HG03025 (cell line): ENCODE results near the gene IL22RA2.
A peak's percentile ranks its signal among the peaks of the same experiment; 100 is the strongest.

Source experiments
- ATAC-seq: cut with Tn5 transposase; IDR thresholded peaks from one replicate; pipeline ENCODE4 v1.9.1; 2021; ENCODE audit warnings: mild to moderate bottlenecking, moderate library complexity; ENCODE audit not compliant: unreplicated experiment, low FRiP score

Gene IL22RA2

DNA sequence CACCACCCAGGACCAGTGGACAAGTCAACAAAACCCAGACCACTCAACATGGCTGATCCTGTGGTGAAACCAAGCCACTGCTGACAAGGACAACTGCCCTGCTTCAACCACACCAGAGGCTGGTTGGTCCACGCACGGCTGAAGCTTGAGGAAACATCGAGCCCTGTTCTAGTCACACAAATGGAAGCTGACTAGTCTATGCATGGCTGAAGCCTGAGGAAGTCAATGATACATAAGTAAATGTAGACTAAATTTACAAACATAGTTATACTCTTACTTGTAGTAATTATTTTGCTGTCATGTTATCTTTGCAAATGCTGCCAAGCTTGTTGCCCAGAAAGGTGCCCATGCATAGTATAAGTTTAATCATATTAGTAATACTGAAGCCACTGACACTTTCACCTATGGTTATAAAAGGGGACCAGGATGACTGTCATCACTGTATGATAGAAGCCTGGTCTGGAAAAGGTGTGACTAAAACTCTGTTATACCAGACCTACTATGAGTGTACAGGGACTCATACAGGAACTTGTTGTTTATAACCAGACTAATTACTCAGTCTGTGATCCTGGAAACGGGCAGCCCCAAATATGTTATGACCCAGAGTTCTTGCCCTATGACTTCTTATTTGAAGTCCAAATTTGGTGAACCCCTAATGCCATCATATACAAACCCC is 5.6 kb downstream of the IL22RA2 start:
- no peak for ATAC-seq

DNA sequence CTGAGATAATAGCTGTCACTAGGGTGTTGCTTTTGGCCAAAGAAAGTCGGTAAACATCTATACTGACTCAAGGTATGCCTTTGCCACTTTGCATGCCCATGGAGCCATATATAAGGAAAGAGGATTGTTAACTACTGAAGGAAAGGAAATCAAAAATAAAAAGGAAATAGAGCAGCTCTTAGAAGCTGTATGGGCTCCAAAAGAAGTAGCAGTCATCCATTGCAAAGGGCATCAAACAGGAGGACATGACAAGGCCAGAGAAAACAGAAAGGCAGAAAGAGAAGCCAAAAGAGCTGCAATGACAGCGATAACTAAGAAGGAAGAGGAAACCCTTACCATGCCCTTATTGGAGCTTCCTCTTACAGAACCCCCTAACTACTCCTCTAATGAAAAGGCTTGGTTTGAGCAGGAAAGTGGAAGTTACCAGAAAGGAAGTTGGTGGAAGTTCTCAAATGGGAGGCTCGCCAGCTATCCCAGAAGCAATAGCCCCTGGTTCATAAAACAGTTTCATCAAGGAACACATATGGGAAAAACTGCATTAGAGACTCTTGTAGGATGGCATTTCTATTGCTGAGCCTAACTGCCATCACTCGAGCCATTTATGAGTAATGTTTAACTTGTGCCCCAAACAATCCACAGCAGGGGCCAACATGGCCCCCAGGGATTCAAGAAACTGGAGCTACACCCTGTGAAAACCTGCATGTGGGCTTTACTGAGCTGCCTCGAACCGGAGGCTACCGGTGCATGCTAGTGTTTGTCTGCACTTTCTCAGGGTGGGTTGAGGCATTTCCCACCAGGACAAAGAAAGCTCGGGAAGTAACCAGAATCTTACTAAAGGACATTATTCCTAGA is 7.0 kb downstream of the IL22RA2 start:
- no peak for ATAC-seq

DNA sequence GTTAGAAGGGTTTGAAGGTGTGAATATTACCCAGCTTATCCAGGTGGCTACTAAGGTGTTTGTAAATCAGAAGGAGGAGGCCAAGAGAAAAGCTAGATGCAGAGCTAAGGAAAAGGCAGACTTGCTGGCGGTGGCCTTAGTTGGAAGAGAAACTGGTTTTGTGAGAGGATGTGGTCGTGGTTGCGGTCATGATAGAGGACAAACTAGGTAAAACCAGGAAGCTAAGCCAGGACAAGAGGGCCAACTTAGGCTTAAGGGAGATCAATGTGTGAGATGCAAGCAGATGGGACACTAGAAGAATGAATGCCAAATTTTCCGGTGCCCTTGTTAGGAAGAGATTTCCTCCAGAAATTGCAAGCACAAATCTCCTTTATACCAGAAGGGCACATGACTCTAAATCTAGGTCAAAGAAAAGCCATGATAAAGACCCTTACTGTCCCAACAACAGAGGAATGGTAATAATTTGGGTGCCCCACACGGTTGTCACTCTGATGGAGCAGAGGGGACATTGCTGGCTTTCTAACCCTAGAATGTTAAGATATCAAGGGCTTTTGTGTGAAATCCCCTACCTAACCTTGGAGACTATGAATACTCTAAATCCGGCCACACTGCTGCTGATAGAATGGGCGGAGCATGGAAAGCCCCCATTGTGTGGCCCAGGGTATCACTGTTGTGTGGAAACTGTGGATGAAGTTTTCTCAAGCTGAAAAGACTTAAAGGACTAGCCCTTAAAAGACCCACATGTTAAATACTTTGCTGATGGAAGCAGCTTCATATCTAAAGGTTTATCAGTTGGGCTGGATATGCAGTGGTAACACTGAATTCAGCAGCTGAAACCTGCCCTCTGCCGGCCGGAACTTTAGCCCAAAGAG is 7.8 kb downstream of the IL22RA2 start:
- peak; percentile 49 for ATAC-seq

- no peak for ATAC-seq
These were observed 9.6 kb downstream of the IL22RA2 start for GRCh38 chr6:137163732-137164318.

GRCh38 chr6:137162692-137163306 is 10.6 kb downstream of the IL22RA2 start:
- no peak for ATAC-seq

- ATAC-seq = no peak
These were observed 11.5 kb downstream of the IL22RA2 start for GRCh38 chr6:137161949-137162348.

DNA sequence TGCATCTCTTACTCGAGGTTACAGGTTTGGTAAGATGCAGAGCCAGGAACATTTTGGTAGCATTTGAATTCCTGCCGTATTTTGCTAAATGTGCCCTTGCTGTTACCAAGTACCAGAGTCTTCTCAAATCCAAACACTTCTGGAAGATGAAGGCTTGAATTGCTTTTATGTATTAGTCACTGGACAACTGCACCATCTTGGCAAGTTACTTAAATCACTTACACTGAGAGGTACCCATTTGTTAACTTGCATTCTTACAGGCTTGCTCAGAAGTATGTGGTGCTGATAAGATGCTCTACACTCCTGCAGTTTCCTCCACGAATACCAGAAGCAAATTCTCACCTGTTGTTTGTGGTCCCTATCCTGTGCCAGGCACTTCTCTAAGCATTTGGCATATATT is 12.7 kb downstream of the IL22RA2 start:
- no peak for ATAC-seq

GRCh38 chr6:137159912-137160311 is 13.5 kb downstream of the IL22RA2 start:
- ATAC-seq = no peak

GRCh38 chr6:137157601-137158000 is 15.8 kb downstream of the IL22RA2 start:
- no peak for ATAC-seq

DNA sequence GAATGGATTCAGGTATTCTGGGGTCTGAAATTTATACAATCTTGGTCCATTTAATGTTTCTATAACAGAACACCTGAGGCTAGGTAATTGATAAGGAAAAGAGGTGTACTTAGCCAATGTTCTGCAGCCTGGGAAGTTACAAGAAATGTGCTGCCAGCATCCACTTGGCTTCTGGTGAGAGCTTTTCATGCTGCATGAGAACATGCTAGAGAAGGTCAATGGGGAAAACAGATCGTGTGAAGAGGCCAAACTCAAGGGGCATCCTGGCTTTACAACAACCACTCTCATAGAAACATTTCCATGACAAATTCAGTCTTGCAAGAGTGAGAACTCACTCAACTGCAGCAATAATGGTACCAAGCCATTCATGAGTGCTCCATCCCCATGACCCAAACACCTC is 16.8 kb downstream of the IL22RA2 start:
- ATAC-seq = no peak

DNA sequence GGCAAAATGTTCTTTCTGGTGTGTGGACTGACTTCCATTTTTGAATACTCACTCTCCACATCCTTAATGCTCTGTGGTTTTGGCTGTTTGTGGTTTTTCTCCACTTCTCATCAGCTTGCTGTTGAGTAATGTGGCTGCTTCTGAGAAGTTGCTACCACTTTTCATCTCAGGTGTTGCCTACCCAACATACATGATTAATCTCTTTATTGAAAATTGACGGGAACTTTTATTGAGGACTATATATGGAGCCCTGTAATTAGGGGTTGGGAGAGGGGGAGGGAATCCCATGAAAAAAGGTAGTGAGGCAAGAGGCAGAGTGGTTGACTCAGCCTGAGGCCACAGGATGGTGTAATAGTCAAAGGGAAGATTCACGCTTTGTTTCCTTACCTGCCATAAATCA is 17.6 kb downstream of the IL22RA2 start:
- ATAC-seq = no peak

- no peak for ATAC-seq
These were observed 23.4 kb downstream of the IL22RA2 start for GRCh38 chr6:137150072-137150471.

DNA sequence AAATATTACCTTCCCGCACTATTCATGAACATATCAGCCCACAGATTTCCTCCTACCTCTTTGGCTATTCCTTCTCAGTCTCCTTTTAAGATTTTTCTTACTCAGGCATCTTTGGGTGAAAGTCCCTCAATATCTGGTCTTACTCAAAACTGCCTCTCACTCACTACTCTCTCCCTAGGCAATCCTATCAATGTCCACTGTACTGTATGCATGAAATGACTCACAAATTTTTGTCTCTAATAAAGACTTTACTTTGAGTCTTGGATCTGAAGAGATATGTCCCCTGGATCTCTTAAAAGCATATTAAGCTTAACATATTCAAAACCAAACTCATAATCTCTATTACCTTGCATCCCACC is 24.4 kb downstream of the IL22RA2 start:
- ATAC-seq = no peak

- ATAC-seq = no peak
These were observed 25.0 kb downstream of the IL22RA2 start for GRCh38 chr6:137148306-137149034.

DNA sequence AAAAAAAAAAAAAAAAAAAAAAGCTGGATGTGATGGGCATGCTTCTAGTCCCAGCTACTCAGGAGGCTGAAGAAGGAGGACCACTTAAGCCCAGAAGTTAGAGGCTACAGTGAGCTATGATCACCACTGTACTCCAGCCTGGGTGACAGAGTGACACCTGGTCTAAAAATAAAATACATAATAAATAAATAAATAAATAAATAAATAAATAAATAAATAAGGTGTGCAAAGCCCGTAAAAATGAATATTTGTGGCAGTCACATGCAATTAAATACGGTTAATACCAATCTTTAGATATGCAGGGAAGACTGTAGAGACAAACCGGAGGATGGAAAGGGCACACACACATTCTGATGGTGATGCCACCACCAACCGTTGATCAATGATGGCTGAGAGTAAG is 26.2 kb downstream of the IL22RA2 start:
- ATAC-seq = no peak

DNA sequence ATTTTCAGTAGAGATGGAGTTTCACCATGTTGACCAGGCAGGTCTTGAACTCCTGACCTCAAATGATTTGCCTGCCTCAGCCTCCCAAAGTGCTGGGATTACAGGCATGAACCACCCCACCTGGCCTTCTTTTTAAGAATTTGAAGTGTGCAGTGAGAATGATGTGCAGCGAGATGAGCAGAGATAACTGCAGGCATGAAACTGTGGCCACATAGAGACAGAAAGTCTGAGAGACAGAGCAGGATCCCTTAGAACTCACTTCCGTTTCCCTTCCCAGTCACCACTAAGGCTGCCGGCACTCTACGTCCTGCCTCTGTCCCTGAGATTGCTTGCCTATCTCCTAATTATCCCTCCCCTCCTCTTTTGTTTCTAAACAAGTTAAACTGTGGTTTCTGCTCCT is 27.2 kb downstream of the IL22RA2 start:
- ATAC-seq = no peak

- no peak for ATAC-seq
These were observed 28.0 kb downstream of the IL22RA2 start for GRCh38 chr6:137145421-137145820.

DNA sequence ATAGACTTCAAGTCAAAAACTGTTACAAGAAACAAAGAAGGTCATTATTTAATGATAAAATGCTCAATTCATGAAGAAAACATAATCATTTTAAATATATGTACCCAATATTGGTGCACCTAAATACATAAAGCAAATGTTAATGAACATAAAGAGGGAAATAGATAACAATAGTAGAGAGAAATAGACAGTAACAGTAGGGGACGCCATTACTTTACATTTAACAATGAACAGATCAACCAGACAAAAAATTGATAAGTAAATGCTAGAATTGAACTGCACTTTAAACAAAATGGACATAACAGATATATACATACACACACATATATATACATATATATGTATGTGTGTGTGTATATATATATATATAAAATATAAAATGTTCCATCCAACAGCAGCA is 37.4 kb downstream of the IL22RA2 start:
- ATAC-seq = no peak

DNA sequence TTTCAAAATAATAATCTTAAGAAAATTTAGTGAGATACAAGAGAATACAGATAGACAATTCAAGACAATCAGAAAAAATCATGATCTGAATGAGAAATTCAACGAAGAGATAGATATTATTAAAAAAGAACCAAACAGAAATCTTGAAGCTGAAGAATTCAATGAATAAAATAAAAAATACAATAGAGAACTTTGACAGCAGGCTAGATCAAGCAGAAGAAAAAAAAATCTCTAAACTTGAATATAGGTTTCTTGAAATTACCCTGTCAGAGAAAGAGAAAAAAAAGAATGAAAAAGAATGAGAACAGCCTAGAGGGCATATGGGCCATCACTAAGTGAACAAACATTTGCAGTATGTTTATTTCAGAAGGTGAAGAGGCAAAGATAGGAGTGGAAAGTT is 39.0 kb downstream of the IL22RA2 start:
- ATAC-seq = no peak

DNA sequence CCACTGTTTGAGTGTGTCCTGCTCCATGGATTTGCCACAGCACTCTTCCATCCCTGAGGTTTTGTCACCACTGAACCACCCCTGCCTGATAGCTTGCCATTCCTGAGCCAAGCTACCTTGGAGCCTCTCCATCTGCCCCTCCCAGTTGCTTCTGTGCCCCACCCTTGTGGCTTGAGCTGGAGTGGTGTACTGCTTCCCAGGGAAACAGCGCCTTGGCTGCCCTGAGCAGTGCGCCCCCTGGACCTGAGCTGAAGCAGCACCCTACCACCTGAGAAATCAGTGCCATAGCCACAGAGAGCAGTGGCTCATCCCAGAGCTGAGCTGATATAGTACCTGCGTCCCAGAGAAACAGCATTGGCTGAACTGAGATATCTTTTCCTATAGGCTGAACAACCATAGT is 40.3 kb downstream of the IL22RA2 start:
- no peak for ATAC-seq
